Adrenal gland (tissue), 5 donors: ENCODE data around the gene LINC01488.

Experiments used
- POLR2A ChIP-seq, 2 donors: fragments of 450-650 bp; IDR thresholded peaks; one replicate each; pipeline ENCODE4 v1.6.1; 2017; ENCODE audit warnings: antibody characterized with exemption in 2 of 2, mild to moderate bottlenecking in 2 of 2, moderate library complexity in 1 of 2
- TF ChIP-seq, protein P1 (sequence below), 6 experiments: fragments of 450-650 bp in 4 of 6; fragments of 200-600 bp in 2 of 6; sonication (generic) in 1 of 6; IDR thresholded peaks; 1 replicate in 5 of 6; 2 replicates in 1 of 6; pipeline versions ENCODE4 v1.5.1 to v1.8.0; 2016 to 2021; ENCODE audit warnings: antibody characterized with exemption in 6 of 6, mild to moderate bottlenecking in 2 of 6, moderate library complexity in 1 of 6
- donor health status: DM: no; HTN: no; CAD: no.

DNA sequence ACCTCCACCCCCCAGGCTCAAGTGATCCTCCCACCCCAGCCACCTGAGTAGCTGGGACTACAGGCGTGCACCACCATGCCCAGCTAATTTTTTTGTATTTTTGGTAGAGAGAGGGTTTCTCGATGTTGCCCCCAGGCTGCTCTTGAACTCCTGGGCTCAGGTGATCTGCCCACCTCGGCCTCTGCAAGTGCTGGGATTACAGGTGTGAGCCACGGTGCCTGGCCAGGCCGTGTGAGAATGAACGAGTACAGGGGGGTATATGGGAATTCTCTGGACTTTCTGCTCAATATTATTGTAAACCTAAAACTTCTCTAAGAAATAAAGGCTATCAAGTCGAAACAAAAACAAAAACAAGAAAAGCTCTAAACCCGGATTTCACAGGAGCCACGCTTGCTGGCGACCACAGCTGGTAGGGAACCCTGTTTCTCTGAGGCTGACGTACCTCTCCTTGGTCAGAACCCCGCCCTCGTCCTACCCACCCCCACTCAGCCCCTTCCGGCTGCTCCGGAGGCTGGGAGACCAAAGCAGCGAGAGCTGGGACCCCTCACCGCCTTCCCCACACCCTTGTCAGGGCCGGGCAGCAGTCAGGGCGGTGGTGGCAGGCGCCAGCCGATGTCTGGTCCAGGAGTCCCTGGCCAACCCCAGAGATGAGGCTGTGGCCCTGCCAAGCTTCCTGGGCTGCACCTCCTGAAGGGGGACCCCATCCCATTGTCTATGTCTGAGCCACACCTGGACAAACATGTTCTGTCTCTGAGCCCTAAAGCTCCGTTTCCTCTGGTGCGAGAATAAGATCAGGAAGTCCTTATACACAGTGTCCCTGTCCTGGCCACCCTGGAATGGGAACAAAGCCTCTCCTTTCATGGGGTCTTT is 52.1 kb downstream of the LINC01488 start:
- no peak for TF ChIP-seq POLR2A (IDR thresholded peaks at IDR 0.05)
- TF ChIP-seq, protein P1, sequence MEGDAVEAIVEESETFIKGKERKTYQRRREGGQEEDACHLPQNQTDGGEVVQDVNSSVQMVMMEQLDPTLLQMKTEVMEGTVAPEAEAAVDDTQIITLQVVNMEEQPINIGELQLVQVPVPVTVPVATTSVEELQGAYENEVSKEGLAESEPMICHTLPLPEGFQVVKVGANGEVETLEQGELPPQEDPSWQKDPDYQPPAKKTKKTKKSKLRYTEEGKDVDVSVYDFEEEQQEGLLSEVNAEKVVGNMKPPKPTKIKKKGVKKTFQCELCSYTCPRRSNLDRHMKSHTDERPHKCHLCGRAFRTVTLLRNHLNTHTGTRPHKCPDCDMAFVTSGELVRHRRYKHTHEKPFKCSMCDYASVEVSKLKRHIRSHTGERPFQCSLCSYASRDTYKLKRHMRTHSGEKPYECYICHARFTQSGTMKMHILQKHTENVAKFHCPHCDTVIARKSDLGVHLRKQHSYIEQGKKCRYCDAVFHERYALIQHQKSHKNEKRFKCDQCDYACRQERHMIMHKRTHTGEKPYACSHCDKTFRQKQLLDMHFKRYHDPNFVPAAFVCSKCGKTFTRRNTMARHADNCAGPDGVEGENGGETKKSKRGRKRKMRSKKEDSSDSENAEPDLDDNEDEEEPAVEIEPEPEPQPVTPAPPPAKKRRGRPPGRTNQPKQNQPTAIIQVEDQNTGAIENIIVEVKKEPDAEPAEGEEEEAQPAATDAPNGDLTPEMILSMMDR (IDR thresholded peaks at IDR 0.05) = no peak
